ENCODE data around the gene TGFBR1.

Gene TGFBR1

GRCh38 chr9:99108131-99108530, 3.2 kb downstream of the TGFBR1 start:
- no peak for DNase-seq

DNA sequence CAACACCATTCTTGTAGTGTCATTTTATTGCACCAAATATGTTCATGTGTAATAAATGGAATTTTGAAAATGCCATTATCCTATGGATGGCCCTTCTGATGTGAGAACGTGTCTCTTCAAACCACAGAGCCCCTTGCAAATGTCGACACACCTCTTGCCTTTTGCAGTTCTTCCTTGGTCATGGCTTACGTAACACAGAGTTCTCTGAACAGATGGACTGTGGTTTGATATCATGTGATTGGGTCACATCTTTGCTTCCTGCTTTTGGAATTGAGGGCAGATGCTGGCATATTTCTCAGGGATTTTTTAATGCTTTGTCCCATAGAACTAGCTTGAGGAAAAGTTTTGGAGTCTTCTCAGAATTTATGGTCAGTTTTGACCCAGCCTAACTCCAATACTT, 4.6 kb downstream of the TGFBR1 start:
- no peak for DNase-seq

DNA sequence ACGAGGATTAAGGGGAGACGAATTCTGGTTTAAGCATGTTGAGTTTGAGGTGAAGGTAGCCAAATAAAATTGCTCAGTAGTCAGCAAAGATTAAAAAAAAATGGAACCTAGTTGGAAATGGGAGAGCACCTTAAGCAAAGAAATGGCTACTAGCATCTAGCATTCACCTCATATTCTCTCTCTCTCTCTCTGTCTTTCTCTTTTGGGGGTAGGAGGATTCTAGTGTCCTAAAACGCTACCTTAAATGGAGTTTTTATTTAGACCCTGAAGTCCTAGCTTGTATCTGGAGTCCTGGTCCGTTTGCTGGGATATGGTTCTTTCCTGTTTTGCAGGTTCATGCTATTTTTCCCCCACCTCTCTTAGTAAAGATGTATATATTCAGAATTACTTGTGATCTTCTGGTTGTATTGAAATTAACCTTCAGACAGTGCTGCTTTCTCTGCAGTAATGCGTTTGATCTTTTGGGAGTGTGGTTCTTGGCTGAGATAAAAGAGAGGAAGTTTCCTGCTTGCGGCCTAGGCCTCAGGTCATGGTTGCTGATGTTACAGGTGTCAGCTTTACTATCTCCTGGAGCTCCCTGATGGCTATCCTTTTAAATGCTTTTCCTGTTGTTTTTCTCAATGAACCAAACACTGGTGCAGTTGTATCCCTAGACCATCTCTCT, 8.0 kb downstream of the TGFBR1 start:
- peak in 1 of 2 experiments; percentile 12 for DNase-seq

DNA sequence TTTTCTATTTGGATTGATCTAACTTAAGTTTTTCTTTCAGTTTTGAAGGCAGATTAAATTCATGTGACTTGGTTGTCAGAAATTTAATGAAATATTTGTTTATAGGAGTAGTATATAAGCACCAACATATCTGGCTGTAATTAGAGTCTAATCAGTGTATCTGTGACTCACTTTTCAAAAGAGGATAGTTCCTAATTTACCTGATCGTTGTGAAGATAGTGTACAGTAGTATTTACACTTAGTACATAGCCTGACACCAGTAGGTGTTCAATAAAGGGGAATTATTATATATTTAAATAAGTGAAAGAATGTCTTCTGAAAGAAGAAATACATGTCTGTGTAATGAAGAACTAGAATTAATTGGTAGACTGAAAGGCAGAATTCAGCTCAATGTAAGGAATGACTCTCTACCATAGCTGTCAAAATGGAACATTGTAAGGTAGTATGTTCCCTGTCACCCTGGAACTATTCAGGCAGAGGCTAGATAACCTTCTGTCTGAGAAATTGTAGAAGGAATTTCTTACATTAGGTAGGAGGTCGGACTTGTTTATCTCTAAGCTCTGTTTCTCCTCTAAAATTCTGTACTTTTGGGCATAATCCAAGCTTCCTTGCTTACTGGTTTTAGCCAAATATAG, 8.6 kb downstream of the TGFBR1 start:
- no peak for DNase-seq

- DNase-seq: no peak
Measured at GRCh38 chr9:99114049-99114440, 9.1 kb downstream of the TGFBR1 start.

GRCh38 chr9:99114846-99115500, 10.1 kb downstream of the TGFBR1 start:
- no peak for DNase-seq

DNA sequence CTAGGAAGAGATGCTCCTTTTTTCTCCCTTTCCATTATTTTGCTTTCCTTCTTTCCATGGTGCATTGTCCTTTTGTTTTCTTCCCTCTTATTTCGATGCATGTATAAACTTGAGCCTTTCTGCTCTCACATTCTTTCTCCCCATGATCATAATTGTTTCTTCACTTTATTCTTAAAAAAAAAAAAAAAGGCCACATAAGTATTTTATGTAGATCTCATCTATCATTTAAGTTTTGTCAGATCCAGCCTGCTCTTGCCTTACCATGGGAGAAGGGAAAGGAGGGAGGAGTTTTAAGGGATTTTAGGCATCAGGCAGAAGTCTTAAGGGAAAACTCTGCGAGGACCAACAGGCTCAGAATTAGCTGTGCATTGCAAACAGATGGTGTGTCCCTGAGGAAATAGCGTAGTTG, 11.1 kb downstream of the TGFBR1 start:
- DNase-seq: no peak

DNA sequence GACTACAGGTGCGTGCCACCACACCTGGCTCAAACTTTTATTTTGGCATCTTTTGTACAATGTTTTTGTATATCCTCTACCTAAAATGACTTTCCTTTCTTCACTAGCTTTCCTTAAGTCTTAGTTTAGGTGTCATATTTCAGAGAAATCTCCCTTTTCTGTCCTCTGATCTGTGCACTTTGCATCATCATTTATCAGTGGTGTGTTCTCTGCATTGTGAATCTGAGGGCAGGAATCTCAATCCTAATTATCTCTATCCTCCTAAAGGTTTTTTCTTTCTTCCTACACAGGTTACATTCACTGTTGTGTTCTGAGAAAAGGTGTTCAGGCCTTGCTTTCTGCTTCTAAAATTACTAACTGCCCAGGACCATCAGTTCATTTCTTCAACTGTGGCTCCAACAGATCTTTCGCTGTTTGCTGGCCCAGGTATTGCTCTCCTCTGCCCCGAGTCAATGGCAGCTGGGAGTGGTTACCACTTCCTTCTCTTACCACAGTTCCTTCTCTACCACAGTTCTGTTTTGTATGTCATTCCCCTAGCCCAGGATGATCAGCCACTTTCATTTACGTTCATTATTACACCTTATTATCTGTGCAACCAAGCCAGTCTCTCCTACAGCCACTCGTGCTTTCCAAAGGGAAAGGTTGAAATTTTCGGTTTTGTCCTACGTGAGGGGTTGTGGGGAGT, 14.0 kb downstream of the TGFBR1 start:
- DNase-seq: peak in 1 of 2 experiments; percentile 19

GRCh38 chr9:99119976-99120655, 15.2 kb downstream of the TGFBR1 start:
- DNase-seq: no peak

DNA sequence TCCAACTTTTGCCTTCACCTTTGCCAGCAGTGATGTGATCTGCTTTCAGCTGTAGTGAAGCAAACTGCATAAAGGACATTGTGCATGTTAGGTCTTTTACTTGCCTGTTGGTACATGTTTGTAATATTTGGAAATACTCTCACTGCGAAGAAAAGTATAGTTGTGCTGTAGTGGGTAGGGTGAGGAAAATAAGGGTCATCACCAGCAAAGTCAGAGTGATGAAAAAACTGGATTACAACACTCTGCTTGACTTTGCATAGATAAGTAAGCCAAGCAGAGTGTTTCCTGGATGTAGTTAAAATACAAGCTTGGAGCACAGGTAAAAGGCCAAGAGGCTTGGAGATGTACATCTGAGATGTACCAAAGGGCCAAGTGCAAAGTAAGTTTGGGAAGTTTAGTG, 16.7 kb downstream of the TGFBR1 start:
- DNase-seq: no peak

- DNase-seq: no peak
Measured at GRCh38 chr9:99124534-99125255, 19.8 kb downstream of the TGFBR1 start.

DNA sequence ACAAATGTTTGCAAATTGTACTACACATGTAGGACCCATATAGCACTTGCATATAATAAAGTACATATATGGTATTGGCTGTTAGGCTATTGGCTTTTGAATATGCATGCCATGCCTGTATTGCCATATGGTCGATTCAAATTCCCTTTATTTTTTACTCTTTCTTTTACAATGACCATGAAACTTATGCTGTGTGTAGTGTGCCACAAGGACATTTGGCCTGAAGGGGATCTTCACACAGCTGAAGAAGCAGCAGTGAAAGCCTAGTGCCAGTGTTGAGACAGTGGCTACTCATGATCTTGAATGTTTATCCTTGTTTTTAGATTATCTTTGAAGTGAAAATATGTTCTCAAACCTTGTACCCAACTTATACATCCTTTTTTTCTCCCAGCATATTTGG, 20.5 kb downstream of the TGFBR1 start:
- no peak for DNase-seq

GRCh38 chr9:99126312-99126711, 21.4 kb downstream of the TGFBR1 start:
- DNase-seq: no peak

DNA sequence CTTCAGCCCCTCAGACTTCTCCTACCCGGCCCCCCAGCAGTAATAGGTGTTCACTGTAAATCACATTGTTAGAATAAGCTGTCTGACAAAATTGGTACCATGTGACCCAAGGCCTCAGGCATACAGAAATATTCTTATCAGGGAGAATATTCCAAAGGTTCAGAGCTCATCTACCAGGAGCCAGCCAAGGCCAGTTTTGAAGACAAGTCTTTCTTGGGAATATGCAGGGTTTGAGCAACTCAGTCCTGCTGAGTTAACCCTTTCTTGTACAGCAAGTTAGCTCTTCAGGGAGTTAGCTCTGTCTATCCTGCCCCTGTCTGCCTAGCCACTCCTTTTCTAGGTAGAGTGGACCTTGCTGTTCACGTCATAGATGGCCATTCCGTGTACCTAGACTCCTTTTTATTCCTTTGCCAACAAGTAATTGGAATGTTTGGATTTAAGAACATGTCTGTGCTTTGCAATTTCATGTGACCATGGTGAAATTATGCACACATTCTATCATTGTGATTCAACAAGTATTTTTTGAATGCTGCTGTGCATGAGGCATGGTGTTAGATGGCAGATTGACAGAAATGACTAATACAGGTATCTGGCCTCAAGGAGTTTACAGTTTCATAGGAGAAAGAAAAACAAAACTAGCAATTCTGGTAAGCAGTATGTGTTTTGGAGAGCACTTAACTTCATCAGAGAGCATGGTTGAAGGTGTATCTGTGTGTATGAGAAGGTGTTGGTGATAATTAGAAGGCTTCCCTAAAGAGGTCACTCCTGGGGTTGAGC, 22.6 kb downstream of the TGFBR1 start:
- no peak for DNase-seq

DNA sequence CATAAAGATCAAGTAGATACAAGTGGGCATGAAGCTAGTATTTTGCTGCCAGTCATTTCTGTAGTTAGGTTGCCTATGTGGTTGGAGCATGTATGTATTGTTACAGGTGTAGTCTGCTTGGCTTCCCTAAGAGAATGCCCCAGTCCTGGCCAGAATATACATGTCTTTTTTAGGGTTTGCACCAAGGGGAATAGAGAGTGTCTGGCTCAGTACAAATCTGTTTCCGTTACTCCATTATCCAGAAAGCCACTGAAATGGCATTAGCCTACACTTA, 23.2 kb downstream of the TGFBR1 start:
- no peak for DNase-seq

- no peak for DNase-seq
Measured at GRCh38 chr9:99129091-99129490, 24.2 kb downstream of the TGFBR1 start.

GRCh38 chr9:99130069-99130468, 25.2 kb downstream of the TGFBR1 start:
- DNase-seq: no peak

- no peak for DNase-seq
Measured at GRCh38 chr9:99133145-99133544, 28.2 kb downstream of the TGFBR1 start.

DNA sequence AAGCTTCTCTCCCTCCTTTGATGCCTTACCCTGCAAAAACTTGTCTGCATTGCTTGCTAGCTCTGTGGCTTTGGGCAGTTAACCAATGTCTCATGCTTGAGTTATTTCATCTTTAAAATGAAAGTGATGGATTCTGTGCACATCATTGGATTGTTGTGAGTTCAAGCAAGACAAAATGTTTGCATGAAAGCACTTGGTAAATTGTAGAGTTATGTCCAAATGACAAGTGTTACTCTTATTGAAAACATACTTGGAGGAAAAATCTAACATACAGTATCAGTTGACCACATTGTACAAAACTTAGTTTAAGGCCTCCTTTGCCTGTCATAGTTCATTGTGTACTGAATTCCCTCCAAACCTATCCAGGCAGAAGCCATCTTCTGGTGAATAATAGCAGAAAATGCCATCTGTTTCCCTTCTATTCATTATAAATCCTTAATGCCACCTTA, 30.0 kb downstream of the TGFBR1 start:
- no peak for DNase-seq

GRCh38 chr9:99135456-99135855, 30.5 kb downstream of the TGFBR1 start:
- DNase-seq: no peak

- DNase-seq: no peak
Measured at GRCh38 chr9:99137225-99137624, 32.3 kb downstream of the TGFBR1 start.

DNA sequence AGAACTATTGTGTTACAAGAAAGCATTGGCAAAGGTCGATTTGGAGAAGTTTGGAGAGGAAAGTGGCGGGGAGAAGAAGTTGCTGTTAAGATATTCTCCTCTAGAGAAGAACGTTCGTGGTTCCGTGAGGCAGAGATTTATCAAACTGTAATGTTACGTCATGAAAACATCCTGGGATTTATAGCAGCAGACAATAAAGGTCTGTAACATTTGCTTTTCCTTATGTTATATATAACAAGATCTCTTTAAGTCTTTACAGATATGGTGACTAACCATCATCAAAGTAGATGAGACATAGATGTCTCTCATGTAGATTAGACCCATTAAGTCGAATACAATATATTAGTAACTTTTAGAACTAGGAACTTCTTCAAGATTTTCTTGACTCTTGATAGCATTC, 33.0 kb downstream of the TGFBR1 start:
- DNase-seq: no peak

Data from activated CD4-positive, alpha-beta T cell treated with anti-CD3 and anti-CD28 coated beads, Interleukin-2, amount 50 U/mL, for 4 hours (primary cell).